Osteoblast (primary cell): ENCODE results near the gene ENPEP. TPM values are rescaled to one million over a fixed set of nuclear protein-coding genes. Genes with fewer than 3 reads are reported as not detected.
A peak's percentile ranks its signal among the peaks of the same experiment; 100 is the strongest.
"Not testable (repeated sequence)": the region's sequence is repeated elsewhere in the genome, so short reads cannot be mapped to it uniquely, and the experiment has no call there.

Experiments used
- DNase-seq: peaks from one replicate; pipeline ENCODE4 v3.0.0; 2011; ENCODE audit warnings: low spot score, mixed read lengths; ENCODE audit not compliant: insufficient read length; ENCODE audit errors: missing footprints
- H2AFZ ChIP-seq: 2 replicates; pipeline ENCODE4 v1.6.0; 2011; ENCODE audit warnings: mild to moderate bottlenecking, low read length
- H3K27ac ChIP-seq: 2 replicates; pipeline ENCODE4 v1.5.1; 2011; ENCODE audit warnings: mild to moderate bottlenecking, low read depth, low read length, moderate library complexity
- H3K27me3 ChIP-seq: 2 replicates; pipeline ENCODE4 v1.6.0; 2012; ENCODE audit warnings: mild to moderate bottlenecking, control low read depth, inconsistent platforms, low read length, moderate library complexity; ENCODE audit not compliant: insufficient read depth
- H3K36me3 ChIP-seq: 2 replicates; pipeline ENCODE4 v1.5.1; 2011; ENCODE audit warnings: mild to moderate bottlenecking, low read length, control low read depth, moderate library complexity; ENCODE audit not compliant: insufficient read depth
- H3K4me1 ChIP-seq: 2 replicates; pipeline ENCODE4 v1.5.1; 2011; ENCODE audit warnings: mild to moderate bottlenecking, low read length, control low read depth, moderate library complexity; ENCODE audit not compliant: insufficient read depth
- H3K4me2 ChIP-seq: 2 replicates; pipeline ENCODE4 v1.6.0; 2011; ENCODE audit warnings: mild to moderate bottlenecking, low read length; ENCODE audit not compliant: insufficient read depth
- H3K4me3 ChIP-seq: fragments of 200-600 bp; sonication (generic); 3 replicates; pipeline ENCODE4 v1.5.1; 2012; ENCODE audit warnings: mild to moderate bottlenecking, low read length, inconsistent platforms; ENCODE audit not compliant: insufficient read depth
- H3K79me2 ChIP-seq: 2 replicates; pipeline ENCODE4 v1.6.0; 2012; ENCODE audit warnings: mild to moderate bottlenecking, low read length, control low read depth, inconsistent platforms; ENCODE audit not compliant: insufficient read depth
- H3K9me3 ChIP-seq: 2 replicates; pipeline ENCODE4 v1.5.1; 2011; ENCODE audit warnings: low read depth, low read length, control low read depth
- H4K20me1 ChIP-seq: 2 replicates; pipeline ENCODE4 v1.6.0; 2012; ENCODE audit warnings: mild to moderate bottlenecking, low read length, control low read depth; ENCODE audit not compliant: insufficient read depth
- total RNA-seq: library from RNA; depleted of rRNA; stranded (reverse); fragments of >200 nt; gene quantifications from 2 replicates; pipeline ENCODE4 v1.2.3, GENCODE V29; 2012
- TF ChIP-seq, protein P1 (sequence below): IDR thresholded peaks from 2 replicates; pipeline ENCODE4 v1.5.1; 2011; ENCODE audit warnings: mild to moderate bottlenecking, low read depth, low read length, moderate library complexity; ENCODE audit errors: extremely low read depth

ENPEP gene
- total RNA-seq, 1 donor = 1.1 TPM

GRCh38 chr4:110474481-110474880, 1.5 kb upstream of the ENPEP start:
- Histone ChIP-seq H3K4me1 (peaks cover 14% of the 10 kb centered on the region), H3K4me3 (no peak overlapping the region), H3K36me3 (no peaks in the 10 kb centered on the region), H2AFZ (peak overlapping the region; percentile 24), H3K27ac (no peak overlapping the region), H3K79me2 (no peaks in the 10 kb centered on the region), H3K4me2 (no peak overlapping the region), H4K20me1 (no peaks in the 10 kb centered on the region), H3K27me3 (no peaks in the 10 kb centered on the region), H3K9me3 (no peaks in the 10 kb centered on the region)
- TF ChIP-seq, protein P1, sequence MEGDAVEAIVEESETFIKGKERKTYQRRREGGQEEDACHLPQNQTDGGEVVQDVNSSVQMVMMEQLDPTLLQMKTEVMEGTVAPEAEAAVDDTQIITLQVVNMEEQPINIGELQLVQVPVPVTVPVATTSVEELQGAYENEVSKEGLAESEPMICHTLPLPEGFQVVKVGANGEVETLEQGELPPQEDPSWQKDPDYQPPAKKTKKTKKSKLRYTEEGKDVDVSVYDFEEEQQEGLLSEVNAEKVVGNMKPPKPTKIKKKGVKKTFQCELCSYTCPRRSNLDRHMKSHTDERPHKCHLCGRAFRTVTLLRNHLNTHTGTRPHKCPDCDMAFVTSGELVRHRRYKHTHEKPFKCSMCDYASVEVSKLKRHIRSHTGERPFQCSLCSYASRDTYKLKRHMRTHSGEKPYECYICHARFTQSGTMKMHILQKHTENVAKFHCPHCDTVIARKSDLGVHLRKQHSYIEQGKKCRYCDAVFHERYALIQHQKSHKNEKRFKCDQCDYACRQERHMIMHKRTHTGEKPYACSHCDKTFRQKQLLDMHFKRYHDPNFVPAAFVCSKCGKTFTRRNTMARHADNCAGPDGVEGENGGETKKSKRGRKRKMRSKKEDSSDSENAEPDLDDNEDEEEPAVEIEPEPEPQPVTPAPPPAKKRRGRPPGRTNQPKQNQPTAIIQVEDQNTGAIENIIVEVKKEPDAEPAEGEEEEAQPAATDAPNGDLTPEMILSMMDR = no peak
- DNase-seq = no peak

DNA sequence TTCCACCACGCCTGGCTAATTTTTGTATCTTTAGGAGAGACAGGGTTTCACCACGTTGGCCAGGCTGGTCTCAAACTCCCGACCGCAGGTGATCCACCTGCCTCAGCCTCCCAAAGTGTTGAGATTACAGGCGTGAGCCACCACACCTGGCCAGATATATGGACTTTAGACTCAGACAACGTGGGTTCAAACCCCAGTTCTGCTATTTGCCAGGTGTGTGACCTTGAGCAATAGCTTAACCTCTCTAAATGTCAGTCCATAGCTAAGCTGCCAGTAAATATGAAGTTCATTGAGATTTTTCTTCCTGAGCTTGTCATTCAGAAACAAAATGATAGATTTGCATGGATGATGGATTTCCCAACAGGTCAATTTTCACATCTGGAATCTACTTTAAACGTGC, 875 bp upstream of the ENPEP start:
- not testable (repeated sequence) for H3K36me3 ChIP-seq, H3K4me2 ChIP-seq, H3K4me3 ChIP-seq, H2AFZ ChIP-seq, DNase-seq, H3K79me2 ChIP-seq, H4K20me1 ChIP-seq, H3K27me3 ChIP-seq, H3K27ac ChIP-seq, H3K9me3 ChIP-seq
- peaks cover 20% of the 10 kb centered on the region for H3K4me1 ChIP-seq

DNA sequence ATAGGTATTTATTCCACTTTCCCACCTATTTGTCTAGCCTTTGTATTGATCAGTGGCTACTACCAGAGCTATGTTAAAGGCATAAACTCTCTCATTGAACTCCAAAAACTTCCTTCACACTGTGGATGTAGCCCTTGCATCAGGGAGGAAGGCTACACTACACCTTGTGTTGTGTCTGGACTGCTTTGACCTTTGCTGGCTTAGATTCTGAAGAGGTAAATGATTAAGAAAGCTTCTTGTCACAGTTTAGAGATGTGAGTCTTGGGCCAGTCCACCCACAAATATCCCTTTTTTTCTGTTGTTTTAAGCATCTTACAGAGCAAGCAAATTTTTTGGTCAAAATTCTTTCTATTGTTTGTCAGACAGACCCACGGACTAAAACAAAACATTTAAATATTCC, 1.9 kb downstream of the ENPEP start:
- no peak overlapping the region for H3K4me2 ChIP-seq
- H4K20me1 ChIP-seq = no peaks in the 10 kb centered on the region
- H3K27ac ChIP-seq = no peak overlapping the region
- H2AFZ ChIP-seq = no peak overlapping the region
- H3K79me2 ChIP-seq = no peaks in the 10 kb centered on the region
- H3K27me3 ChIP-seq = no peaks in the 10 kb centered on the region
- TF ChIP-seq, protein P1 = no peak
- no peaks in the 10 kb centered on the region for H3K36me3 ChIP-seq
- no peaks in the 10 kb centered on the region for H3K9me3 ChIP-seq
- peaks cover 20% of the 10 kb centered on the region for H3K4me1 ChIP-seq
- no peak for DNase-seq
- H3K4me3 ChIP-seq = no peak overlapping the region

DNA sequence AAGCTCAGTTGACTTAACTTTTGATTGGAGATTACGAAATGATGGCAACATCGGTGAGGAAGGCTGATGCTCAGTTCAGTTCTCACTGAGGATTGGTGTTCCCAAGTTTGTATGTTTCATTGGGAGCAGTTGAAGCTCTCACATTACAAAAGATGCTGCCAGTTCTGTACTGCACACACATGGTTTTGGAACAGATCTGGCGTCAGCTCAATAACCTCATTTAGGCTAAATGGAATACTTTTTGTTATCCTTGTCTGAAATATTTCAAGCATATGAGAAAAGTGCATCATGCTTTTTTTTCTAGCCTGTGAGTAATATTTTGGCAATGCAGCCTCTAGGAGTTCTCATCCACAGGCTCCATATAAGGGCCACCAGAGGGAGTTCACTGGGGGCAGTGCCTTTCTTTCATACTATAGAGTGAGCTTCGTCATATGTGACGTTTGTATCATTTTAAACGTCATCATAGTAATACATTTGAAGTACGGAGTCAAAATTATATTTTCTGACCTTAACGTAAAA, 4.1 kb downstream of the ENPEP start:
- DNase-seq = peak; percentile 90
- H3K4me3 ChIP-seq = no peak overlapping the region
- no peaks in the 10 kb centered on the region for H3K36me3 ChIP-seq
- no peaks in the 10 kb centered on the region for H3K79me2 ChIP-seq
- no peaks in the 10 kb centered on the region for H3K9me3 ChIP-seq
- H2AFZ ChIP-seq = peak overlapping the region; percentile 21
- no peaks in the 10 kb centered on the region for H4K20me1 ChIP-seq
- peak overlapping the region; percentile 70 for H3K27ac ChIP-seq
- TF ChIP-seq, protein P1 = peak; percentile 51
- no peaks in the 10 kb centered on the region for H3K27me3 ChIP-seq
- peaks cover 23% of the 10 kb centered on the region for H3K4me1 ChIP-seq
- peak overlapping the region; percentile 35 for H3K4me2 ChIP-seq
